GM23338 (cell line): ENCODE data around the gene USP36. TPM values are rescaled to one million over a fixed set of nuclear protein-coding genes. Genes with fewer than 3 reads are reported as not detected.

Source experiments
- ATAC-seq: fragments of 200-7000 bp; cut with Tn5 transposase; 3 replicates; pipeline ENCODE4 v1.9.1; 2020
- DNase-seq: peaks from one replicate; pipeline ENCODE4 v3.0.0-alpha.2; 2015; ENCODE audit warnings: low spot score
- H2AFZ ChIP-seq: fragments of 200-600 bp; sonication (generic); 2 replicates; pipeline ENCODE4 v1.8.0; 2016; ENCODE audit warnings: antibody characterized with exemption, mild to moderate bottlenecking, moderate library complexity
- H3F3A ChIP-seq: fragments of 200-600 bp; sonication (generic); replicated peaks from 2 replicates; pipeline ENCODE4 v1.8.0; 2017; ENCODE audit warnings: antibody characterized with exemption, mixed run types, low read depth
- H3K27ac ChIP-seq: fragments of 200-600 bp; sonication (generic); 2 replicates; pipeline ENCODE4 v1.6.1; 2016; ENCODE audit warnings: low read depth
- H3K27me3 ChIP-seq: fragments of 200-600 bp; sonication (generic); 2 replicates; pipeline ENCODE4 v1.8.0; 2016; ENCODE audit warnings: mild to moderate bottlenecking, mixed run types, moderate library complexity; ENCODE audit not compliant: insufficient read depth
- H3K36me3 ChIP-seq: fragments of 200-600 bp; sonication (generic); 2 replicates; pipeline ENCODE4 v1.8.0; 2016; ENCODE audit warnings: mild to moderate bottlenecking; ENCODE audit not compliant: insufficient read depth
- H3K4me1 ChIP-seq: fragments of 200-600 bp; sonication (generic); 2 replicates; pipeline ENCODE4 v1.8.0; 2016; ENCODE audit warnings: mild to moderate bottlenecking, moderate library complexity; ENCODE audit not compliant: insufficient read depth
- H3K4me2 ChIP-seq: fragments of 200-600 bp; sonication (generic); 2 replicates; pipeline ENCODE4 v1.7.1; 2017; ENCODE audit warnings: mixed run types
- H3K4me3 ChIP-seq: fragments of 200-600 bp; sonication (generic); 2 replicates; pipeline ENCODE4 v1.6.1; 2016; ENCODE audit warnings: mixed run types
- H3K79me2 ChIP-seq: fragments of 200-600 bp; sonication (generic); replicated peaks from 2 replicates; pipeline ENCODE4 v1.8.0; 2017; ENCODE audit warnings: mild to moderate bottlenecking; ENCODE audit not compliant: insufficient read depth
- H3K9me2 ChIP-seq: fragments of 200-600 bp; sonication (generic); 2 replicates; pipeline ENCODE4 v1.8.0; 2017; ENCODE audit not compliant: insufficient read depth
- H4K20me1 ChIP-seq: fragments of 200-600 bp; sonication (generic); replicated peaks from 2 replicates; pipeline ENCODE4 v1.8.0; 2017; ENCODE audit warnings: mild to moderate bottlenecking; ENCODE audit not compliant: insufficient read depth
- H3K27ac Mint-ChIP-seq: 2 replicates; pipeline ENCODE4 v1.8.0; 2020; ENCODE audit warnings: inconsistent platforms, mild to moderate bottlenecking, moderate library complexity, mixed read lengths
- H3K27me3 Mint-ChIP-seq: 3 replicates; pipeline ENCODE4 v1.8.0; 2022; ENCODE audit warnings: low read depth, mild to moderate bottlenecking, moderate library complexity, mixed read lengths, inconsistent platforms; ENCODE audit not compliant: insufficient read depth, poor library complexity
- H3K36me3 Mint-ChIP-seq: 3 replicates; pipeline ENCODE4 v1.8.0; 2021; ENCODE audit warnings: low read depth, mild to moderate bottlenecking, inconsistent platforms, moderate library complexity, mixed read lengths
- H3K4me1 Mint-ChIP-seq: 3 replicates; pipeline ENCODE4 v1.8.0; 2020; ENCODE audit warnings: mild to moderate bottlenecking, inconsistent platforms, mixed read lengths
- H3K4me3 Mint-ChIP-seq: 3 replicates; pipeline ENCODE4 v1.8.0; 2021; ENCODE audit warnings: moderate library complexity, mild to moderate bottlenecking, inconsistent platforms, mixed read lengths
- H3K9me3 Mint-ChIP-seq: 3 replicates; pipeline ENCODE4 v1.8.0; 2020; ENCODE audit warnings: moderate library complexity, mild to moderate bottlenecking, inconsistent platforms, mixed read lengths
- CREB1 ChIP-seq: fragments of 250-450 bp; sonication (Bioruptor Pico); IDR thresholded peaks from 2 replicates; pipeline ENCODE4 v1.5.0; 2020; ENCODE audit warnings: low read depth, mild to moderate bottlenecking, moderate library complexity
- CTCF ChIP-seq, 2 experiments: fragments of 200-600 bp in 1 of 2; sonication (generic) in 1 of 2; conservative IDR thresholded peaks; 2 replicates each; pipeline versions ENCODE4 v1.5.1 to v1.6.1; 2016 to 2017; ENCODE audit warnings: antibody characterized with exemption in 2 of 2, low read depth in 2 of 2, mild to moderate bottlenecking in 2 of 2, moderate library complexity in 1 of 2
- ETS1 ChIP-seq: IDR thresholded peaks from 2 replicates; pipeline ENCODE4 v1.6.1; 2016; ENCODE audit warnings: antibody characterized with exemption
- EZH2 ChIP-seq: fragments of 200-600 bp; sonication (generic); IDR thresholded peaks from one replicate; pipeline ENCODE4 v1.8.0; 2017; ENCODE audit warnings: antibody characterized with exemption, mild to moderate bottlenecking, low read depth; ENCODE audit not compliant: unreplicated experiment
- JUNB ChIP-seq: IDR thresholded peaks from one replicate; pipeline ENCODE4 v1.6.1; 2016; ENCODE audit warnings: antibody characterized with exemption; ENCODE audit not compliant: unreplicated experiment
- NANOG ChIP-seq: IDR thresholded peaks from 2 replicates; pipeline ENCODE4 v1.6.1; 2016; ENCODE audit warnings: antibody characterized with exemption, borderline replicate concordance
- POLR2AphosphoS5 ChIP-seq: IDR thresholded peaks from 2 replicates; pipeline ENCODE4 v1.6.1; 2016; ENCODE audit warnings: antibody characterized with exemption, low read depth
- REST ChIP-seq: IDR thresholded peaks from one replicate; pipeline ENCODE4 v1.6.1; 2018; ENCODE audit warnings: antibody characterized with exemption; ENCODE audit not compliant: unreplicated experiment
- ZNF114 ChIP-seq: fragments of 250-450 bp; sonication (Bioruptor Pico); IDR thresholded peaks from 2 replicates; pipeline ENCODE4 v1.5.0; 2020; ENCODE audit warnings: mild to moderate bottlenecking, moderate library complexity
- ZNF462 ChIP-seq: fragments of 250-450 bp; sonication (Bioruptor Pico); IDR thresholded peaks from 2 replicates; pipeline ENCODE4 v1.5.0; 2020; ENCODE audit warnings: mild to moderate bottlenecking, moderate library complexity
- polyA plus RNA-seq: library from polyadenylated mRNA; unstranded; fragments of >200 nt; fragmentation: Nextera tagmentation; extraction: Ambion mirVana; gene quantifications from 2 replicates; pipeline ENCODE4 v1.2.1, GENCODE V29; 2016
- total RNA-seq: library from RNA; depleted of rRNA; stranded (reverse); fragments of >200 nt; shearing (Covaris generic); gene quantifications from 2 replicates; pipeline ENCODE4 v1.2.3, GENCODE V29; 2014

The USP36 gene
- total and polyA plus RNA-seq, 2 experiments from 2014 or later, result 36.2 to 55.5 TPM

GRCh38 chr17:78795861-78796516 is 44.6 kb downstream of the USP36 start (continued):
- no peak for TF ChIP-seq JUNB
- TF ChIP-seq ZNF114 (CRISPR knock-in tag), result no peak

- Histone ChIP-seq H3K27ac (no peak overlapping the region), H3K4me2 (no peak overlapping the region), H3K4me3 (no peak overlapping the region), H3K9me2 (no peaks in the 10 kb centered on the region), H3F3A (no peaks in the 10 kb centered on the region), H3K36me3 (peaks cover 23% of the 10 kb centered on the region; the same call in 1 of the 2 replicates), H3K27me3 (no peaks in the 10 kb centered on the region), H4K20me1 (no peaks in the 10 kb centered on the region; the same call in 1 of the 2 replicates), H3K4me1 (no peaks in the 10 kb centered on the region), H3K79me2 (no peaks in the 10 kb centered on the region), H2AFZ (no peak overlapping the region)
- peaks cover 66% of the 10 kb centered on the region for H3K36me3 Mint-ChIP-seq
- no peak overlapping the region for H3K4me3 Mint-ChIP-seq
- no peak for ATAC-seq
- no peak overlapping the region for H3K27ac Mint-ChIP-seq
- DNase-seq, result no peak
- H3K4me1 Mint-ChIP-seq, result peaks cover 3% of the 10 kb centered on the region; the same call in 2 of the 3 replicates
- H3K27me3 Mint-ChIP-seq, result peaks cover 3% of the 10 kb centered on the region
- H3K9me3 Mint-ChIP-seq, result no peaks in the 10 kb centered on the region
- TF ChIP-seq ZNF114 (CRISPR knock-in tag) (no peak), CREB1 (no peak), REST (no peak), CTCF (conservative IDR thresholded peaks at IDR 0.05; ENCODE audit: low read depth in 2 of 2) (no peak), POLR2AphosphoS5 (no peak), ZNF462 (CRISPR knock-in tag) (no peak), ETS1 (no peak), EZH2 (no peak), JUNB (no peak), NANOG (no peak)
These were observed 45.6 kb downstream of the USP36 start for GRCh38 chr17:78794864-78795640.
